Measurements from ENCODE around the gene AJAP1.

Gene AJAP1

DNA sequence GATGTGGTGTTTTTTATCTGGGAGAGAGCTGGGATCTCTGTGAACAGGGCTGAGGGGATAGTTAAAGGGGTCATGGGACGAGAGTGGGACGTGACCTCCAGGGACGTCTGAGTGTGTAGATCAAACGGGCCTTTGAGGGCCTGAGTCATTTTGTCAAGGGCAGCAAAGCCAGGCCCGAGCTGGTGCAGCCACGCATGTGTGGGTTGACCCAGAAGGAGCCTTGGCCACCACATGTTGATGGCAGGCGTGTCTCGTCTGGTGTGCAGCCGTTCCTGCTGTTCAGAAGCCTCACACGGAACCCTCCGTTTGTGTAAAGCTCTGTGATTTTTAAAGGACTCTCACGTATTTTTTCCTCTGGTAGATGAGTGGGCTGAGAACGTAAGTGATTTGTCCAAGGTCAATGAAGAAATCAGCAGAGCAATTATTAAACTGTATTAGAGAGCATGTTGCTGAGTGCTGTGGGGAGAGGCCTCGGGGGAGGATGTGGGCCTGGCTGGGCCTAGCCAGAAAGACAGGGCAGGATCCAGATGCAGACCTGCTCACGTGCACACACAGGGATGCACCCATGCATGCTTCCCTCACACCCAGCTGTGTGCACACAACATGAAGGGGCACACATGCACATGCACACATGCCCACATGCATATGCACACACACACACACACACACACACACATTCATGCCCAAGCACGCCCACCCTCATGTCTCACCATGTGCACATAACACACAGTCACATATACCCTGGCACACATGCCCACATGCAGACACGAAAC, 89.8 kb downstream of the AJAP1 start:
- DNase-seq = no peak

- no peak for DNase-seq
Observed at GRCh38 chr1:4745560-4745959, 91.2 kb downstream of the AJAP1 start.

DNA sequence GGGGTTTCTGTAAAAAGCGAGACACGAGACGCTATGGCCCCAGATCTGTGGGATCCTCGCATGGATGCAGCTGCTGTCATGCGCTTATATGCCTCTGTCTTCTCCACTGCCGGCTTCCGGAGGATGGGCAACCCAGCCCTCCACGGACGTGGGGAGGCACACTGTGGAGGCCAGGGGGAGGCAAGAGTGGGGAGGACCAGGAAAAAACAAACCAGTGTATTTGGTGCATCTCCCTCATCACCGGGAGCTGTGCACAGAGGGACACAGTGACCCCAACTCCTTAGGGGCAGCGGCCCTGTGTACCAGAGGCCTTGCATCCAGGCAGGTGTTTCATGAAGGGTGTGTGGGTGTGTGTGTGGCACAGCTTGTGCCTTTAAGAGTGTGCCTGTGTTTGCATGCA, 95.0 kb downstream of the AJAP1 start:
- no peak for DNase-seq

GRCh38 chr1:4750177-4750576, 95.8 kb downstream of the AJAP1 start:
- DNase-seq = no peak

GRCh38 chr1:4752059-4752458, 97.7 kb downstream of the AJAP1 start:
- no peak for DNase-seq

DNA sequence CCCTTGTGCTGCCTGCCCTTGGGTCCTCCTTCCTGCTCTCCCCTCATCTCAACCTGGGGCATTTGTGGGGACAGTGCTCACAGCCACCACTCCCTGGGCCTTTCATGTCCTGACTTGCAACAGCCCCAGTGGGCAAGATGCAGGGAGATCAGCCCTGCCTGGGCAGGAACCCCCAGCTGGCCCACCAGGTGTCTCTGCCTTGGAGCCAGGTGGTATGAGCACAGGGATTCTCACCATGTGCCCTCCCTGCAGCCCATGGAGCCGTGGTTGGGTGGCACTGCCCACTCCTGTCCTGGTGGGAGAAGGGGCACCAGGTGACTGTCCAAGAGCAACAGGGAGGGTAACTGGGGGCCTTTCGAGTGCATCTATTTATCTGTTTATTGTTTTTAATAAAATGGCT, 100.4 kb downstream of the AJAP1 start:
- no peak for DNase-seq

DNA sequence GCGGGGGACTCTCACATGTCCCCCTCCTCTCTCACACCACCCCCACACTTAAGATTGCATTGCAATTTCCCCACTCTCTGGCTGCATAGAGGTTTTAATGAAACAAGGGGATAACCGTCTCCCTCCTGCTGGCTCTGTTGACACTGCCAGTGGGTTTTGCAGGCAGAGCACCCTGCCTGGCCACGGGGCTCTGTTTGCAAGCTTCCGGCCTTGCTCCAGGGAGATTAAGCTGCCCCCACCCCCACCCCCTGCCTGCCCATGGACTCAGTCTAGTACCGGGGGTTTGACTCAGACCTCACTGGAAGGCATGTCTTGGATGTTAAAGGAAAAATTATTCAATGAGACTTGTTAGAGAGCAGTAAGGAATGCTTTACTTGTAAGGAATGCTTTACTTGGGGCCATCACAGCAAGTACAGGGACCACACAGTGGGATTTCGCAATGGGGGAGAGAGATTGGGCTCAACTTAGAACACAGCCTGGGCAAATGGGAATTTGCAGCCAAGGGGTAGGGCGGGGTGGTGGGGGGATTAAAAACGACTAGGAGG, 101.0 kb downstream of the AJAP1 start:
- no peak for DNase-seq

DNA sequence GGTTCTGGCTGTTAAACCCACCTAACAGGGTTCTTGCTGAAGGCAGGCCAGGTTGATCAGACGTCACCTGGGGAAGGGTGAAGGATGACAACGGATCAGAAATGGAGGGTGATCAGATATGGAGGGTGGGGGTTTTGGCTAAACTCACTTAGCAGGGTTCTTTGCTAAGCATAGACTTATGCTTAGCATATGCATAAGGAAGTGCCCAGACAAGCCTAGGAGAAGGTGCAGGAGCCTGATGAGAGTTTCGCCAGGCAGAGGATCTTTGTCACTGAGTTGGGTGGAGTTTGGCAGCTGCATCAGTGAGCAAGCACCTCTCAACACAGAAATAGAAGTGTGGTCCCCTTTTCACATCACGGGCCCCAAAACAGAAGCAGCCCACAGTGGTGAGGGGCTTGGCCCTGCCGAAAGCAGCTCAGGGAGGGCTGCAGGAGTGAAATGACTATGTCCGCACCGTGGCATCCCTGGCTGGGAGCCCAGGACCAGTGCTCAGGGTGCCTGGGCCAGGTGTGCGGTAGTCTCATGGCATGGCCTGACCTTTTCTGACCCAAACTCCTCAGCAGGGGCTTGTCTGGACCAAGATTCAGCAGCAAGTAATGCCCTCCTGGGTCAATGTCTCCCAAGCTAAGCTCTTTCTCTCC, 101.6 kb downstream of the AJAP1 start:
- DNase-seq = no peak

DNA sequence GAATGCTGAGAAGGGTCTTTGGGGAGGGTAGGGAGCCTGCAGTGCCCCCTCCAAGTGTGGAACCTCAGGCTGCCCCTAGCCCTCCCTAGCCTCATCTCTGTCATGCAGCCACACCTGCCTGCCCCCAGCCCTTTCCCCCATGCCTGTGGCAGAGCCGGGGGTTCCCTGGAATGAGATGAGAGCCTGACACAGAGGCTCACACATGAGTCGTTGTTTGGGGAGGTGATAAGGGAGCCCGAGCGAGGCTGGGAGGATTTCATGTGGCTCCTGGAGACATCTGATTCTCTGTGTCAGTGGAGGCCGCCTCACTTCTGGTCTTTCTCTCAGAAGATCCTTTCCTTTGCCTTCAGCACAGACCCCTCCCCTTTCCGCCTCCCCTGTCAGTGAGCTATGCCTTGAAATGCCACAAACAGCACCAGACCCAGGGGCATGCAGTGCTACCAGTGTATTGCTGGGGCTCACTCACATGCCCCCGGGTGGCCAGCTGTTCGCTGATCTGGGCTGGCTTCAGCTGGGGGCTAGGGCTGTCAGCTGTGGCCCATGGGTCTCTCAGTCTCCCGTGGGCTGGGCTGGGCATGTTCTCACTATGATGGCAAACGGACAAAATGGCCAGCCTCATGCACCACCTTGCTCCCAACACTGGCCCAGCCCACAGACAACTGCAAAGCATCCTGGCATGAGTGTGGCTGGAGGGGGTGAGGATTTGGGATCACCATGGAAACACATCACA, 102.6 kb downstream of the AJAP1 start:
- no peak for DNase-seq

- DNase-seq = no peak
Observed at GRCh38 chr1:4759671-4760070, 105.3 kb downstream of the AJAP1 start.

GRCh38 chr1:4760088-4760487, 105.7 kb downstream of the AJAP1 start:
- DNase-seq = no peak

- no peak for DNase-seq
Observed at GRCh38 chr1:4761324-4761723, 106.9 kb downstream of the AJAP1 start.

- no peak for DNase-seq
Observed at GRCh38 chr1:4762146-4762545, 107.7 kb downstream of the AJAP1 start.

DNA sequence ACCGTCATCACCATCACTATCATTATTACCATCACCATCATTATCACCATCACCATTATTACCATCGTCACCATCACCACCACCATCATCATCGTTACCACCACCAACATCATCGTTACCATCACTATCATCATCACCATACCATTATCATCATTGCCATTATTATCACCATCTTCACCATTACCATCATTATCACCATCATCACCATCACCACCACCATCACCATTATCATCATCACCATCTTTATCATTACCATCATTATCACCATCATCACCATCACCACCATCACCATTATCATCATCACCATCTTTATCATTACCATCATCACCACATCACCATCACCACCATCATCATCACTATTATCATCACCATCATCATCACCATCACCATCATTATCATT, 112.9 kb downstream of the AJAP1 start:
- DNase-seq = no peak

GRCh38 chr1:4768553-4768952, 114.1 kb downstream of the AJAP1 start:
- DNase-seq = no peak

DNA sequence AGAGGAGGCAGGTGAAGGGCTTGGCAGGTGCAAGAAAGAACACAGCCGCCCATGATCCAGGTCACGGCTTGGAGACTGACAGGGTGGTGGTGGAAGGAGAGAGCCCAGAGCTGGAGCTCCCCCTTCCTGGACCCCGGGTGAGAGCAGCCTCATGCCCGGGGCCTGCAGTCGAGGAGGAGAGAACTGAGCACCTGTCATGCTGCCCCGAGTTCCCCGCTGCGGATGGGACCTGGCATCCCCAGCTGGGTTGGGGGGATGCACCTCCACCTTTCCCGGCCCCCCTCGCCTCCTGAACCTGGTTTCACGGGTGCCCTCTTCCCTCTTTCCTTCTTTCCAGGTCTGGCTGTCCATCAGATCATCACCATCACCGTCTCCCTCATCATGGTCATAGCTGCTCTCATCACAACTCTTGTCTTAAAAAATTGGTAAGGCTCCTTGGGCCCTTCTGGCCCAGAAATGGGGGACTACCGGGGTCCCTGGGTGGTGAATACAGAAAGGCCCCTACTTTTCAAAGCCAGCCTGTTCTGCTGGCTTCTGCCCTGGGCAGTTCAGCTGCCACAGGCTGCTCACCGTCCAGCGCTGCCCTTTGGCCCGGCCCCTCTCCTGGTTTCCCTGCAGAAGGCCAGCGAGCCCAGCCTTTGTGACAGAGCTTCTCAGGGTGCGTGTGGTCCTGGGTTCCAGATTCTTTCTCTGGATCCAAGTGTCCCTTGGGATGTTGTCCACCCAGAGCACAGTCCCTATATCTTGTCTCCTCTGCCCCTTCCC, 115.3 kb downstream of the AJAP1 start:
- no peak for DNase-seq

DNA sequence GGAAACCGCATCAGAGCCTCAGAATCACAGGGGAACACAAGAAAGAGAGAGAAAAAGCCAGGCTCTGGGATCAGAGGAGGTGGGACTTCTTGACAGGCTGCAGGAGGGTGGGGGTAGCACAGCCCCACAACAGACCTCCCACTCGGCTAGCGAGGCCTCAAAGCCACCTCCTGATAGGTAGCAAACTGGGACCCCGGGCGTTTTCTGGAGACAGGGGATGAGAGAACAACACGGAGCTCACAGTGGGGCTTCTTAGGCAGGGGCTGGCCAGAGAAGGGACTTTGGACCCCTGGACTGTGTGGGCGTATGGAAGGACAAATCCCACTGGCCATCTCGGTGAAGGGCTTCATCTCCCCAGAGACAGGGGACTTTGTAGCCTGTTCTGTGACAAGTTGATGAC, 116.3 kb downstream of the AJAP1 start:
- no peak for DNase-seq

GRCh38 chr1:4771267-4771666, 116.9 kb downstream of the AJAP1 start:
- DNase-seq = no peak

DNA sequence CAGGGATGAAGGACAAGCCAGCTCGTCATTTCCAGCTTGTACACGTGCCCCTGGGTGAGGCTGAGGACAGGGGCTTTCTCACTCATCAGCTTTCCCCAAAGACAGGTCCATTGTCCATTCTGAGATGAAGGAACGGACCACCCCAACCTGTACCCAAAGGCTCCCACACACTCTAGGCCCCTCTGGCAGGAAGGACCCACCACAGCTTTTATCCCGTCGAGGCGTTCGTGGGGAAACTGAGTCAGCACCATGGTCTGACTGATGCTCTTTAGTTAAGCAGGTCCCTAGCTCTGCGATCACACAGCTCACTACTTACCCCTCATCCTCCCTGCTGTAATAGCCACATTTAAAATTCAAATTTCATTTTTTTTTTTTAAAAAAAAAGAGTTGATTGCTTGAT, 117.3 kb downstream of the AJAP1 start:
- no peak for DNase-seq

GRCh38 chr1:4772294-4773010, 118.0 kb downstream of the AJAP1 start:
- DNase-seq = no peak

- no peak for DNase-seq
Observed at GRCh38 chr1:4773226-4773625, 118.8 kb downstream of the AJAP1 start.

GRCh38 chr1:4775506-4775905, 121.1 kb downstream of the AJAP1 start:
- no peak for DNase-seq
